LoVo (cell line): ENCODE results near the gene TAS1R1.

Experiments
- DNase-seq: peaks from one replicate; pipeline ENCODE4 v3.0.0-alpha.2; 2016; ENCODE audit warnings: low spot score

Gene TAS1R1

GRCh38 chr1:6572653-6573383, 17.7 kb downstream of the TAS1R1 start:
- no peak for DNase-seq

GRCh38 chr1:6574025-6574620, 19.0 kb downstream of the TAS1R1 start:
- DNase-seq: no peak

- DNase-seq: no peak
Measured at GRCh38 chr1:6574818-6575217, 19.7 kb downstream of the TAS1R1 start.

GRCh38 chr1:6577831-6578525, 22.9 kb downstream of the TAS1R1 start:
- no peak for DNase-seq

- no peak for DNase-seq
Measured at GRCh38 chr1:6578624-6579373, 23.7 kb downstream of the TAS1R1 start.

GRCh38 chr1:6579374-6580118, 24.4 kb downstream of the TAS1R1 start, which contains the start of gene ZBTB48:
Gene ZBTB48, plus strand, starts transcription at chr1:6579994. Its CDS starts 616 bp downstream, at chr1:6580610.
- DNase-seq: peak; percentile 97

- no peak for DNase-seq
Measured at GRCh38 chr1:6580119-6580592, 25.0 kb downstream of the TAS1R1 start.

- no peak for DNase-seq
Measured at GRCh38 chr1:6580593-6581409, 25.7 kb downstream of the TAS1R1 start.

GRCh38 chr1:6581561-6582305, 26.6 kb downstream of the TAS1R1 start:
- DNase-seq: no peak

GRCh38 chr1:6582370-6582769, 27.3 kb downstream of the TAS1R1 start:
- peak; percentile 39 for DNase-seq

- DNase-seq: no peak
Measured at GRCh38 chr1:6584126-6585080, 29.3 kb downstream of the TAS1R1 start.

GRCh38 chr1:6585081-6585722, 30.1 kb downstream of the TAS1R1 start:
- no peak for DNase-seq

GRCh38 chr1:6585841-6586240, 30.7 kb downstream of the TAS1R1 start:
- no peak for DNase-seq

- no peak for DNase-seq
Measured at GRCh38 chr1:6586404-6586816, 31.3 kb downstream of the TAS1R1 start.

- no peak for DNase-seq
Measured at GRCh38 chr1:6587261-6588005, 32.3 kb downstream of the TAS1R1 start.

- DNase-seq: no peak
Measured at GRCh38 chr1:6588128-6588892, 33.2 kb downstream of the TAS1R1 start.
